Adipocyte (in vitro differentiated cells): ENCODE data around the gene CPLANE2.

ENCODE experiments used
- DNase-seq: peaks from one replicate; pipeline ENCODE4 v3.0.0-alpha.2; 2015; ENCODE audit warnings: low read depth
- H3K27me3 ChIP-seq: replicated peaks from 2 replicates; pipeline ENCODE4 v1.7.0; 2013; ENCODE audit warnings: mild to moderate bottlenecking, low read length, moderate library complexity; ENCODE audit not compliant: control insufficient read depth, insufficient read depth
- H3K36me3 ChIP-seq: 2 replicates; pipeline ENCODE4 v1.7.0; 2013; ENCODE audit warnings: low read length, mild to moderate bottlenecking, moderate library complexity; ENCODE audit not compliant: control insufficient read depth, insufficient read depth, severe bottlenecking
- H3K4me1 ChIP-seq: 2 replicates; pipeline ENCODE4 v1.7.0; 2013; ENCODE audit warnings: mild to moderate bottlenecking, low read length, moderate library complexity; ENCODE audit not compliant: control insufficient read depth, insufficient read depth
- H3K4me3 ChIP-seq: 2 replicates; pipeline ENCODE4 v1.7.0; 2013; ENCODE audit warnings: mild to moderate bottlenecking, low read length, moderate library complexity
- H3K9ac ChIP-seq: 2 replicates; pipeline ENCODE4 v1.7.0; 2013; ENCODE audit warnings: mild to moderate bottlenecking, low read length, moderate library complexity
- H3K9me3 ChIP-seq: 2 replicates; pipeline ENCODE4 v1.7.0; 2013; ENCODE audit warnings: mild to moderate bottlenecking, low read length, moderate library complexity; ENCODE audit not compliant: control insufficient read depth

CPLANE2 gene

GRCh38 chr1:16237343-16237830 lies 404 bp upstream of the CPLANE2 start:
- Histone ChIP-seq H3K36me3 (no peaks in the 10 kb centered on the region), H3K9me3 (no peaks in the 10 kb centered on the region), H3K9ac (peak overlapping the region; percentile 86), H3K4me1 (peaks cover 18% of the 10 kb centered on the region), H3K27me3 (no peaks in the 10 kb centered on the region), H3K4me3 (peak overlapping the region; percentile 84)
- peak; percentile 36 for DNase-seq

- Histone ChIP-seq H3K9me3 (no peaks in the 10 kb centered on the region), H3K27me3 (no peaks in the 10 kb centered on the region), H3K9ac (peak overlapping the region; percentile 86), H3K4me3 (peak overlapping the region; percentile 84), H3K36me3 (no peaks in the 10 kb centered on the region), H3K4me1 (peaks cover 18% of the 10 kb centered on the region)
- peak; percentile 53 for DNase-seq
These were observed 956 bp downstream of the CPLANE2 start for GRCh38 chr1:16235944-16236510.

DNA sequence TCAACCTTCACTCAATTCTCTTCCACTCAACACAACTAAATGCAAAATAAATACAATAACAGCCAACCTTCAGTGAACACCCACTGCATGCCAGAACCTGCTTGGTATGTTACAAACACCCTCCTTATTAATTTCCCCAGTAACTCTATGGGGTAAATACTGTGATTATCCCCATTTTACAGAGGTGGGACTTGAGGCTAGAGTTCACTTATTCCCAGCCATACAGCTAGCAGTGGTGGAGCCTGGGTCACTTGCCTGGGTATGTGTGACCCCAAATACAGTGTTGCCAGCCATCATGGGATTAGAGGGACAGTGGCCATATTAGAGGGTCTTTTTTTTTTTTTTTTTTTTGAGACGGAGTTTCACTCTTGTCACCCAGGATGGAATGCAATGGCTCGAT lies 1.6 kb downstream of the CPLANE2 start:
- H3K27me3 ChIP-seq = no peaks in the 10 kb centered on the region
- no peaks in the 10 kb centered on the region for H3K36me3 ChIP-seq
- no peak overlapping the region for H3K4me3 ChIP-seq
- H3K4me1 ChIP-seq = peaks cover 18% of the 10 kb centered on the region
- H3K9ac ChIP-seq = no peak overlapping the region
- no peaks in the 10 kb centered on the region for H3K9me3 ChIP-seq
- no peak for DNase-seq

DNA sequence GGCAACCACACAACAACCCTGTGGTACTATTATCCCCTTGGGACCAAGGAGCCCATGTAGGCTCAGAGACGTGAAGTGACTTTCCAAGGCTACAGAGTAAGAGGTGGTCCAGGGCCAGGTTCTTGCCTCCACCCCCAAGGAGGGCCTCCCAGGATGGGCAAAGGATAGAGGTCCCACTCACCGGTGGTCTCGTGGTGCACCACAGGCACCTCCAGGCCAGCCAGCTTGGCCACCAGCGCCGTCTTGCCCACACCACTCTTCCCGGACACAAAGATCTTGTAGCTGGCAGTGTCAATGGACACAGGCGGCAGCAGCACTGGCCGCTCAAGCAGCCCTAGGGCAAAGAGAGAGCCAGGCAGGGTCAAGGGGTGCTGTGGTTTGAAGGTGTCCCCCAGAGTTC lies 3.6 kb downstream of the CPLANE2 start:
- no peak for DNase-seq
- no peak overlapping the region for H3K9ac ChIP-seq

DNA sequence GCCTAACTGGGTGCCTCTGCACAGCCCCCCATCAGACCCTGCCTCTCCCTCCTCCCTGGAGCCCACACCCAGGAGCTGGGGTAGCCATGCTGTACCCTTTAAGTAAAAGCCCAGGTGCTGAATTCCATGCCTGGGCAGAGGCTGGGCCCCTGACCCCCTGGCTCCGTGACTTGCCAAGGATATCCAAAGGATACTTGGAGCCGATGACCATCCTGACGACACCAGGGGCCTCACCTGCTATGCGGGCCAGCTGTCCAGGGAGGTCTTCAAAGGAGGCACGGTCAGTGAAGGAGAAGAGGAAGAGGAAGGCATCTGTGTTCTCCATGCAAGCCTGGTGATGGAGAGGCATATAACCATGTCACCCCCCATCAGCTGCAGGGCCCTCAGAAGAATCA lies 4.7 kb downstream of the CPLANE2 start:
- peaks cover 11% of the 10 kb centered on the region for H3K4me1 ChIP-seq
- no peak overlapping the region for H3K9ac ChIP-seq
- no peaks in the 10 kb centered on the region for H3K9me3 ChIP-seq
- no peak overlapping the region for H3K4me3 ChIP-seq
- H3K27me3 ChIP-seq = peaks cover 12% of the 10 kb centered on the region
- no peaks in the 10 kb centered on the region for H3K36me3 ChIP-seq
- no peak for DNase-seq

More for the DNA sequence above, 3.6 kb downstream of the CPLANE2 start:
- Histone ChIP-seq H3K4me3 (no peak overlapping the region), H3K9me3 (no peaks in the 10 kb centered on the region), H3K4me1 (peaks cover 18% of the 10 kb centered on the region), H3K36me3 (no peaks in the 10 kb centered on the region), H3K27me3 (peaks cover 1% of the 10 kb centered on the region)

DNA sequence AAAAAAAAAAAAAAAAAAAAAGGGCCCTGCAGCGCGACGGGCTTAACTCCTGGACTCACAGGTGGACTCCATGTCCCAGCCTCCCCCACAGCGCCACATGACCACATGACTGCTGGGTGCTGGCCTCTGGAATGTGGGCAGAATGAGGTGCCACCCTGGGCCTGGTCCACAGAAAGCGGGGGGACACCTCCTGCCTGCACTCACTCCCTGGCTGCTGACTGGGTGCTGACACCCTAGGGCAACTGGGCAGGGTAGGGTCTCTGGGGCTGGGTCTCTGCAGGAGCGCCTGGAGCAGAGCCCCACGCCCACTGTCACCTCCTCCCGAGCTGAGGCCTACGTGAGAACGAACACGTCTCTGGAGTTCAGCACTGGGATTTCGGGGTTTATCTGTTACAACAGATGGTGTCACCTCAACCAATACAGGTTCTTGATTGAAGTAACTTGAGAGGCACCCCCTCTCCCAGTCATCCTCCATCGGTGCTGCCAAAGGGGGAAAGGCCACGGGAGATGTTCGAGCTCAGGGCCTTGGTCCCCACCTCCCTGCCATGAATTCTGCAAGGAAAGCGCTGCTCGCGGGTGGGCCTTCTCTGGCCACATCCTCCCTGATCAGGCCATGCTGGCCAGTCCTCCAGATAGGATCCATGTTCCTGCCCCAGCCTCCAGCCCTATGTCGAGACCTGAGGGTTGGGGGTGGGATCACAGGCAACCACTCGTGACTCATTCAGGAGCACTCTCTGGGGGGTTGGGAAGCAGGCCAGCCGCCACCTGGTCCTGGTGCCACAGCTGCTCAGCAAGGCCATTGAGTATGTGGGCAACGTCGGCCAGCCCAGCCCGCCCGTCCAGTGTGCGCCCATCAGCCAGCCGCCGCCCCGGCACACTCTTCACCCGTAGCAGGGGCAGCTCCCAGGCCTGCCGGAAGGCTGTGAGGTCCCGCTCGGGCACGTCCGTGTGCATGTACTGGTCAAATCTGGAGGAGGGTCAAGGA lies 5.4 kb downstream of the CPLANE2 start:
- Histone ChIP-seq H3K27me3 (peaks cover 13% of the 10 kb centered on the region), H3K4me1 (peaks cover 6% of the 10 kb centered on the region), H3K36me3 (no peaks in the 10 kb centered on the region), H3K9me3 (no peaks in the 10 kb centered on the region), H3K9ac (no peak overlapping the region), H3K4me3 (no peak overlapping the region)
- no peak for DNase-seq

- H3K36me3 ChIP-seq = no peaks in the 10 kb centered on the region
- H3K27me3 ChIP-seq = peaks cover 21% of the 10 kb centered on the region
- no peaks in the 10 kb centered on the region for H3K9me3 ChIP-seq
- no peak overlapping the region for H3K9ac ChIP-seq
- H3K4me1 ChIP-seq = no peaks in the 10 kb centered on the region
- DNase-seq = no peak
- no peak overlapping the region for H3K4me3 ChIP-seq
These were observed 6.2 kb downstream of the CPLANE2 start for GRCh38 chr1:16230744-16231143.

DNA sequence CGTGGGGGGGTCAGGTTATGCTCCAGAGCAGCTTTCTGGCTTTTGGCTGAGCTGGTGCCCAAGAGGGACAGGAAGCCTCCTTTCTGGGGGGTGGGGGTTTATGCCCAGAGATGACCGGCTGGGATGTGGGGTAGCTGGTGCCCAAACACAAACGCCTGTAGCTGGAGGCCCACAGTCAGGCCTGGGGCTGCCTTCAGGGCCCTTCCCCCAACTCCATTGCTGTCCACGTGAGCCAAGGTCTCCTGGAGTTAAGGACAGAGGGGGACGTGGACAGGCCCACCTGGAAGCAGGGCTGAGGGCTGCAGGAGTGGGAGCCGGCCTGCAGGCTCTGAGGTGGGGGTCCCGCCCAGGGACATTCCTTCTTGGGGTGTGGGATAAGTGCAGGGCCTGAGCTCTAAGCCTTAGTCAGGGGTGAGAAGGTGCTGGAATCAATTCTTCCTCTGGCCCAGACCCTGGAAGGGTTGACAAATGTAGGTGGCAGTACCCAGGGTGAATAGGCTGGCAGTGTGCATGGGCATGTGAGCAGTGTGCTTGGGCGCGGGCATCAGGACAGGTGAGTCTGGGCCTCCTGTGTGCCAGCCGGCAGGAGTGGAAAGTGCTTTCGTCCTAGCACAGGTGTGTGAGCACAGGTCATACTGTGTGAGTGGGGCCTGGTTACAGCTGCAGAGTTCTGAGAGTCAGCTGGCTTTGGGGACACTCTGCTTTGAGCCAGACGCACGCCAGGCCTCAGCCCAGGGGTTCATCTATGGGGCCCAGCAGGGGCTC lies 6.8 kb downstream of the CPLANE2 start:
- Histone ChIP-seq H3K9ac (no peak overlapping the region), H3K4me3 (no peak overlapping the region), H3K27me3 (peaks cover 21% of the 10 kb centered on the region), H3K36me3 (no peaks in the 10 kb centered on the region), H3K9me3 (no peaks in the 10 kb centered on the region), H3K4me1 (no peaks in the 10 kb centered on the region)
- no peak for DNase-seq

DNA sequence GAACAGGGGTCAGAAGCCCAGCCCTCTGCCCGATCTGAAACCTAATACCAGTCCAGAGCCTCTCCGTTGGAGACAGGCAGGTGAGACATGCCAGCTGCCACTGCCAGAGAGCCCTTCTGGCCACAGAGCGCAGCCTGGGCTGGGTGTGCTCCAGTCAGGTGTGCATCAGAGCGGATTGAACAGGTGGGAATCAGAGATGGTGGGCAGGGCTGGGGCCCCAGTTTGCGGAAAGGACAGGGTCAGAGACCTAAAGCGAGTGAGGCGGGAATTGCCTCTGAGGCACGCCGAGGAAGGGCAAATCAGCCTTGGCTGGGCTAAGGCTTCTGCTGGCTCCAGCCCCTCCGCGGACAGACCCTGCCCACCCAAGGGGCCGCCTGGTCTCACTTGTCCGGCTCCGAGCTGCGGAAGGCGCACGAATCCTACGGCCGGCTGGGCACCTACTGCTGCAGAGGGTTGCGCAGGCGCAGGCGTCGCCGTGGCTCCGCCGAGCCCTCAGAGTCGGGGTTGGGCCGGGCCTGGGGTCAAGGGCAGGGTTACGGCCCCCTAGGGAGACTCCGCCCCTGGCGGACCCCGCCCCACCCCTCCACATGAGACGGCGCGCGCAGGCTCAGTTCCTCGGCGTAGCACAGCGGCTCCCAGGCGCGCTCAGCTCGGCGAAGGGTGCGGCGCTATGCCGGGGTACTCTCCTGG lies 10.3 kb downstream of the CPLANE2 start:
- H3K4me3 ChIP-seq = peak overlapping the region; percentile 52
- no peaks in the 10 kb centered on the region for H3K9me3 ChIP-seq
- no peaks in the 10 kb centered on the region for H3K36me3 ChIP-seq
- H3K4me1 ChIP-seq = no peaks in the 10 kb centered on the region
- DNase-seq = no peak
- H3K9ac ChIP-seq = no peak overlapping the region
- H3K27me3 ChIP-seq = peaks cover 22% of the 10 kb centered on the region

- H3K4me3 ChIP-seq = no peak overlapping the region
- H3K9me3 ChIP-seq = no peaks in the 10 kb centered on the region
- no peak for DNase-seq
- H3K27me3 ChIP-seq = peaks cover 27% of the 10 kb centered on the region
- no peak overlapping the region for H3K9ac ChIP-seq
- H3K36me3 ChIP-seq = no peaks in the 10 kb centered on the region
- H3K4me1 ChIP-seq = no peaks in the 10 kb centered on the region
These were observed 10.9 kb downstream of the CPLANE2 start for GRCh38 chr1:16226129-16226489.
